NCI-H510A treated with DMSO at 0.1 percent for 48 hours (cell line): Measurements from ENCODE around the gene PLEKHG4.

Experiments used
- DNase-seq: peaks from one replicate; lab custom pipeline; 2025; lab: John Stamatoyannopoulos, UW

The PLEKHG4 gene

GRCh38 chr16:67265834-67266233 lies 13.5 kb upstream of the PLEKHG4 start:
- DNase-seq, result no peak

- DNase-seq, result no peak
Measured at GRCh38 chr16:67268136-67268579, 11.2 kb upstream of the PLEKHG4 start.

DNA sequence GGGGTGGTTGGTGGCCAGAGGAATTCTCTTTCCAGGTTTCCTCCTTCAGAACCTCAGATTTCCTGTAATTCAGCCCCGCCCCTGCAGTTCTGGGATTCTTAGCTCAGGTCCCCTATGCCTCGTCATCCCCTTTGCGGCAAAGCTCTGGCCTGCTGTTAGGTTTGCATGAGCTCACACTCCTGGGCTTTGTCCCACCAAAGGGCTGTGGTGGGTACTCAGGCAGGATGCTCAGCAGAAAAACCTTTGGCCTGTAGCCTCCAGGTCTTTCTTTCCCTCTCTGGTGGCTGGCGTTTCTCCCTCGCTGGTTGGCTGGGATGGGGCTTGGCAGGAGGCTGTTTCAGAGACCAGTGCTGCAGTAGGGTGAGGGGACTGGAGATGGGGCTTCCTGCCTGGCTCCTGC lies 9.6 kb upstream of the PLEKHG4 start:
- DNase-seq, result no peak

- no peak for DNase-seq
Measured at GRCh38 chr16:67270931-67271338, 8.4 kb upstream of the PLEKHG4 start.

DNA sequence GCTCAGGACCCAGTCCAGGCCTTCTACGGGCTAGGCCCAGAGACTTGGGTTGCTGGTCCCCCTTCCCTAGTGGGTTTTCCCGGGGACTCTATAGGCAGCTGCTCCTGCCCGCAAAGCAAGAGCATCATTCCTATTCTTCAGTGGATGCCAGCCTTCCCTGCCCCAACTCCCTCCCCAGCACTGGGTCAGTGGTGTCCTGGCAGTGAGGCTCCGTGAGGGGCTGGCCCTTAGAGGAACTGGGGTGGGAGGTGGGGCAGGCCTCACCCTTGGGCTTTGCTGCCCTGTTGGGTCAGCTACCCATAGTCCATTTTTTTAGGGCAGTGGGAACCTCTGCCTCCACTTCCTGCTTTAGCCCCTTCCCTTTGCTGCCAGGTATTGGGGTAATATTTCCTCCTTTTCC lies 7.9 kb upstream of the PLEKHG4 start:
- DNase-seq, result no peak

DNA sequence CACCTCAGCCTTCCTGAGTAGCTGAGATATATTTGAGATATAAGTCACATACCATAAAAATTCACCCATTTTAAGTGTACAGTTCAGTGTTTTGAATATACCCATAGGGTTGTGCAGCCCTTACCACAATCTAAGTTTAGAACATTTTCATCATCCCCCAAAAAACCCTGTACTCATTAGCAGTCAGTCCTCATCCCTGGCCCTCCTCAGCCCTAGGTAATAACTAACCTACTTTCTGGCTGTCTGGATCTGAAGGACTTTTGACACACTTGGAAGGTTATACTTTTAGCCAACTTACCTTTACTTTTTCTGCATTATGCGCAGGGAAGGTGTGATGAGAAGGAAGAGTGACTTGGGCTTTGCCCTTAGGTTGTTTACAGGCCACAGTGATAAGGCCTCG lies 4.0 kb upstream of the PLEKHG4 start:
- no peak for DNase-seq

GRCh38 chr16:67277294-67277998 lies 1.9 kb upstream of the PLEKHG4 start:
- DNase-seq, result no peak

DNA sequence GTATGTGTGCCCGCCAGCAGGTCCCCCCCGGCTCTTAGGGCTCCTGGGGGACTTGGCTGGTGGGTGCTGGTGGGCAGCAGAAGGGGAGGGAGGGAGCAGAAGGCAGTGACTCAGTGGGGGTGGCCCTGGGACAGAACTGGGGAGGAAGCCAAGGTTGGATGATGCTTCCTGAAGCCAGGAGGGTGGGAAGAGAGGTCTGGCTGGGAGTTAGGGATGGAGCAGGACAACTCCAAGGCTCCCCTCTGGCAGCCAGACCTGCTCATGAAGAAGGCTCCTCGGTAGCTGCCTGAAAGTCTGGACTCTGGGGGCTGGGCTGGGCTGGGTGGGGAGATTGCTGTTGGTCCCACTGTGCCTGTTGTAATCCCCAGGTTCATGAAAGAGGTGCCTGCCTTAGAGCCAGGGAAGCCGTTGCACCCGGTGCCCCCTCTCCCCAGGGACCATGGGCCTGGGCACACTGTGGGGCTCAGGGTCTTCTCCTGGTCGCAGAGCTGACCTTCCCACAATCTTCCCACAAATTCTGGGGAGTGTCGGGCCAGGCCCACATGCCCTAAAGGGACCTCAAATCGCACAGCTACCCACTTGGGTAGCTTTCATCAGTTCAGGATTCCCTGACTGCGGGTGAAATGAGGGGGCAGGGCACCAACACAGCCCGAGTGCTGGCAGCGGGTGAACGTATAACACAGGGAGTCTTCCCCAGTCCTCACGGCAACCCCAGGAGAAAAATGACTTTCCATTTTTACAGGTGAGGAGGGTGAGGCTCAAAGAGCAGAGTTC lies 1.1 kb upstream of the PLEKHG4 start:
- DNase-seq, result no peak

DNA sequence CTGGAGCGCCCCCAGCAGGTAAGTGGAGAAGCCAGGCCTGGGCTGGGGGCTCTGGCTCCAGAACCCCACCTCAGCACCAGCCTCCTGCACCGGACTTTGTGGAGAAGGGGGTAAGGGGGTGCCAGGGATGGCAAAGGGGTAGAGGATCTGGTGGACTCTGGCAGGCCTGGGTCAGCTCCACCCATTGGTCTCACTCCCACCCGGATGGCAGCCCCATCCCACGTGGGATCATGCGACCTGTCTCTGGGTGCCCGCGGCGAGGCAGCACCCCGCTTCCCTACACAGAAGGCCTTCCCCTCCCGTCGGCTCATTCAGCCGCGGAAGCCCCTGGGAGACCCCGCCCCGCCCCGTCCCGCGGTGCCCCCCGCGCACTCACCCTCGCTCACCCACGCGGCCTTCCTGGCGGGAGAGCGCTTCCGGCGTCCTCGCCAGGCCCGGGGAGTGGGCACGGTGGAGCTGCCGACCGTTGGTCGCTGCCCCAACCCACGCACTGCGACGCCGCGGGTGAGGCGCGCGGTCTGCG lies 498 bp upstream of the PLEKHG4 start:
- no peak for DNase-seq

- DNase-seq, result no peak
Measured at GRCh38 chr16:67280090-67281015, 1.0 kb downstream of the PLEKHG4 start.

GRCh38 chr16:67281536-67282446 lies 2.5 kb downstream of the PLEKHG4 start:
- no peak for DNase-seq

GRCh38 chr16:67282447-67282805 lies 3.1 kb downstream of the PLEKHG4 start:
- no peak for DNase-seq

DNA sequence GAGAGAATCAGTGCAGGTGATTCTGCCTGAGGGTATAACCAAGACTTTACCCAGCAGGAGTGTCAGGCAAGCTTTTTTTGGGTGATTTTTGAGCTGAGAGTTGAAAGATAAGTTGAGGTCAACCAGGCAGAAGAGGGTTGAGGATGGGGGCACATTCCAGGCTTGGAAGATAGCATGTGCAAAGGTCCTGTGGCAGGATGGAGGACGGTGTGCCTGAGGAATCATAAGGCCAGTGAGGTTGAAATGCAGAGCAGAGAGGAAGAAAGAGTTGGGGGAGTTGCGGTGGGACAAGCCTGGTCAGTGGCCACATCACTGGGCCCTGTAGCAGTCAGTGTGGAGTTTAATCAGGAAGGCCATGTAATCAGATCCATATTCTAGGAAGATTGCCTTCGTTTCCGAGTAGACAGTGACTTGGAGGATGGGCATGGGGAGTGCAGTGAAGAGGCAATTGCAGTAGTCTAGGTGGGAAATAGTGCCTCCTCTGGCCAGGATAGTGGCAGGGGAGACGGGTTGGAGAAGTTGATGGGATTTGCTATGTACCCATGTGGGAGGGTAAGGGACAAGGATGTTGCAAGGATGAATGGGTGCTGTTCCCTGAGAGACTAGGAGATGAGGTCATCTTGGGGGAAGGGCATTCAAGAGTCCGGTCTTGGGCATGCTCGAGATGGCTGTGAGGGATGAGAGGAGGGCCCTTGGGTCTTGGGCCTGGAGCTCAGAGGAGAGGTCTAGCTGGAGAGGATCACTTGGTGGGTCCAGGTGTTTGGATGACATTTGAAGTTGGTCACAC lies 3.9 kb downstream of the PLEKHG4 start:
- no peak for DNase-seq

DNA sequence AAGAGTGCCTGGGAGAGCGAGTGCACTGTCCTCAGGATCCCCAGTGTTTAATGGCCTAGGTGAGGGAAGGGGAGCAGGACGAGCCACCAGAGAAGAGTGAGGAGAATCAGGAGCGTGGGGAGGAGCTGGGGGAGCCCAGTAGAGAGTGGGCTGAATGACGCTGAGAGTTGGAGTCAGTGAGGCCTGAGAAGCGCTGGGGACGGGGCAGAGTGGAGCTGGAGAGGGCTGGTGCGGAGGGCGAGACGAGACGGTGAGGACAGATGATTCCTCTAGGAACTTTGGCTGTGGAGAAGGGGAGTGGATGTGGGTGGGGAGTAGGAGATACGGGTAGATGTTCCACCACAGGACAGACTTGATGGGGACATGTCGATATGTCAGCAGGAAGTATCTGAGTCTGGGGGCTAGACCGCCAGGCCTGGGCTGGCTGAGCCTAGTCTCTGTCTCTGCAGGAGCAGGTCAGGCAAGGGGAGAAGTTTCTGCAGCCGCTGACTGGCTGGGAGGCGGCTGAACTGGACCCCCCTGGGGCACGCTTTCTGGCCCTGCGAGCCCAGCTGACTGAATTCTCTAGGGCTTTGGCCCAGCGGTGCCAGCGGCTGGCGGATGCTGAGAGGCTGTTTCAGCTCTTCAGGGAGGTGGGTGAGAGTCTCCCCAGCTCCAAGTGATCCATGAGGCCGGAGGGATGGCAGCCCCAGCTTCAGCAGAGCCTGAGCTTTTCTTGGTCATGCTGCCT lies 4.7 kb downstream of the PLEKHG4 start:
- DNase-seq, result no peak

DNA sequence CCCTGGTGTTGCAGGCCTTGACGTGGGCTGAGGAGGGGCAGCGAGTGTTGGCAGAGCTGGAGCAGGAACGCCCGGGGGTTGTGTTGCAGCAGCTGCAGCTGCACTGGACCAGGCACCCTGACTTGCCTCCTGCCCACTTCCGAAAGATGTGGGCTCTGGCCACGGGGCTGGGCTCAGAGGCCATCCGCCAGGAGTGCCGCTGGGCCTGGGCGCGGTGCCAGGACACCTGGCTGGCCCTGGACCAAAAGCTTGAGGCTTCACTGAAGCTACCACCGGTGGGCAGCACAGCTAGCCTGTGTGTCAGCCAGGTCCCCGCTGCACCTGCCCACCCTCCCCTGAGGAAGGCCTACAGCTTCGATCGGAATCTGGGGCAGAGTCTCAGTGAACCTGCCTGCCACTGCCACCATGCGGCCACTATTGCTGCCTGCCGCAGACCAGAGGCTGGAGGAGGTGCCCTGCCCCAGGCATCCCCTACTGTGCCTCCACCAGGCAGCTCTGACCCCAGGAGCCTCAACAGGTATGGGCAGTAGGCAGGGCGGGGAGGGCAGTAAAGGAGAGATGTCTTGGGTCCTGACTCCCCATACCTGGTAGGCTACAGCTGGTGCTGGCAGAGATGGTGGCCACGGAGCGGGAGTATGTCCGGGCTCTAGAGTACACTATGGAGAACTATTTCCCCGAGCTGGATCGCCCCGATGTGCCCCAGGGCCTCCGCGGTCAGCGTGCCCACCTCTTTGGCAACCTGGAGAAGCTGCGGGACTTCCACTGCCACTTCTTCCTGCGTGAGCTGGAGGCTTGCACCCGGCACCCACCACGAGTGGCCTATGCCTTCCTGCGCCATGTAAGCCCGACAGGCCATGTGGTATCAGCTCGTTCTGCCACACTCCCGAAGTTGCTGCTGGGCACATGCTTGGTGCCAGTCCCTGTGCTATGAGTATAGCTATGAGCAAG lies 5.6 kb downstream of the PLEKHG4 start:
- peak; percentile 31 for DNase-seq

- no peak for DNase-seq
Measured at GRCh38 chr16:67286441-67287235, 7.3 kb downstream of the PLEKHG4 start.

- no peak for DNase-seq
Measured at GRCh38 chr16:67287960-67288359, 8.6 kb downstream of the PLEKHG4 start.

DNA sequence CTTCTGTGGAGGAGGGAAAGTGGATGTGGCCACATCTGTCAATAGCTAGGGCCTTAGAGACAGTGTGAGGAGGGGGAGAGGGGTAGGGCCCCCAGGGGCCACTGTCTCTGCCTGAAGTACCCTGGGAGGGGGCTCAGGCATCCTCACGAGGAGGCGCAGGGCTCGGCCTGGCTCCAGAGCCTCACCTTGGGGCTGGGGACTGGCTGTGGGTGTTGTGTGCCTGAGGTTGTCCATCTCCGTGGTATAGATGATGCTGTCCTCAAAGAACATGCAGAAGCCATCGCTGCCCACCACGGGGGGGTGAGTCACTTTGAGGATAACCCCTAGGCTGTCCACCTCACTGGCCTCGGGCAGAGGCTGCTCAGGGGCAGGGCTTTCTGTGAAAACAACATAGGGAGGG lies 12.1 kb downstream of the PLEKHG4 start:
- DNase-seq, result no peak
